A204.1 (cell line): ENCODE data around the gene GOLPH3.
"Not testable (repeated sequence)": the region's sequence is repeated elsewhere in the genome, so short reads cannot be mapped to it uniquely, and the experiment has no call there.

Source experiments
- FAIRE-seq: peaks from 2 replicates; lab custom pipeline; 2012; peaks lifted over from hg19 to GRCh38; lab: Jason Lieb, UNC

The GOLPH3 gene

DNA sequence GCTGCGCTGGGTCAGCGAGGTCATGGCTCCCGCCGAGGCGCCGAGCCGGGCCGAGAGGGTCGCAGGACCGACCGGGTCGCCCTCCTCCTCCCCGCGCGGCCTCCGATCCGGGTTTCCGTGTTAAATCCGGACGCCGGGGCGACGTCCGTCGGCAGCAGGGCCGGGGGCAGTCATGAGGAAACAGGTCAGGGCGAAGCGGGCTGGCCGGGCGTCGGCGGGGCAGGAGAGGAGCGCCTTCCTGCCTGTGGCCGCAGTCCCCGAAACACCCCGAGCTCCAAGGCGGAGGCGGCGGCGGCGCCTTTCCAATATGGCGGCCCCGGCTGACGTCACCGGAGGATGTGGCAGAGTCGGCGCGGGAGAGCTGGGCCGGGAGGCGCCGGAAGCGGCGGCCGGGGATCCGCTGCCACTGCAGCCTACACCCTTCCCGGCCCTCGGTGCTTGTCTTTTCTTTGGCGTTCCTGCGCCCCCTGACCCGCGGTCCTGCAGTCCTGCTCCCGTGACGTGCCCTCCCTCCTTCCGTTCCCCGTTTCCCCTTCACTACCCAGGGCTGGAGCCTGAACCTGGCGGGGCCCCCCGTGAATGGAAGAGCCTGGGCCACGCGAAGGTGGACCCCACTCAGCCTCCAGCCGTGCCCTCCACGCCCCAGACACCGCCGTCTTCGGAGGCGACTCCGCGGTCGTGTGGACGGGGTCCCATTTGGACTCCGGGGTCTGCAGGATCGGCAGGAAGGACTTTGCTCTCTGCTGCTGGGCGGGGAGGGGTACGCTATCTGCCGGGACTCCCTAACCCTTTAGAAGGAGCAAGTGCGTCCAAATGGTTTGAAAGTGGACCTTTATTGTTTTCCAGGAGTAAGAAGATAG lies at the start of gene GOLPH3:
GOLPH3 (minus strand) TSS at position 309 of the 860 bp plus-strand sequence; CDS start at position 24, 285 bp downstream.
- FAIRE-seq: no peak

DNA sequence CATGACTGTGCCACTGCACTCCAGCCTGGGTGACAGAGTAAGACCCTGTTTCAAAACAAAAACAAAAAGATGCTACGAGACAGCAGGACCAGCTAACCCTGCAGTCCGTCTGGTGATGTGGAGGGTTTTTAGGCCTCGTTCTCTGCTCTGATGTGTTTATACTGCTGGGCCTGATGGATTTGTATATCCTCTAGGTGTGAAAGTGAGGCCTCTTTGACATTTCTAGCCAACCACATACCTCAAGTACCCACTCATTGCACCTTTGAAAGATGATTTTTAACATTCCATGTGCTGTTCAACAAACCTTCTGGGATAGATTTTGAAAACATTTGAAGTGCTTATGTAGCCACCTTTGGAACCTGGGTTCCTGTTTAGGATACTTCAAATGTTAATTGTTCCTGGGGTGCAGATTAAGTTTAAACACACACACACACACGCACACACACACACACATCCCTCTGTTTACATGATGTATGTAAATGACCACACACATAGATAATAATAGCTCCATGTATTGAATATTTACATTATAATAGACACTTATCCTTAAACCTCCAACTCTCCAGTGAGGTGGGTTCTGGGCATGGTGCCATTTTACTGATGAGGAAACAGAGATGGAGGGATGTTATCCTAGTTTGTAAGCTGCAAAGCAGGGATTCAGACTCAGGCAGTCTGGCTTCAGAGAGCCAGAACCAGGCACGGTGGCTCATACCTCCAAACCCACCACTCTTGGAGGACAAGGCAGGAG lies 48.8 kb upstream of the GOLPH3 start:
- no peak for FAIRE-seq

DNA sequence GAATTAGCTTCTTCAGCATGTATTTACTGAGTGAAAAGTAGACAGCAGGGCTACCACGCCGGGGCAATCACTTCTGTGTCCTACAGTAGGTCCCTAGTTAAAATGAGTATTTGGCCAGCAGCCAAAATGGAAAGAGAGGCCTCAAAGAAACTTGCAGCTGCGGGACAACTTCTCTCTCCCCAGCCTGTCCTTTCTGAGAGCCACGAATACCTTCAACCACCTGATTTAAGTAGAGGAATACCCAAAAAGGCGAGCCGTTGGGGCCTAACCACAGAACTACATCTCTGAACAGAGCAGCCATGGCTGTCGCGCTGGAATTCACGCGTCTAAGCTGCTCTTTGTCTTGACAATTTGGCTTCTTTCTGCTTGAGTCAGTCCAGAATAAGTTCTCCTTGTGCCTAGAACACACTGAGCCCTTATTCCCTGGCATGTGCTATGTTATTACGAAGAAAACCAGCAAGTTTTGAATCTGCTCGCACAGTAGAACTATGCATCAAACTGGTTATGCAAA lies 43.8 kb upstream of the GOLPH3 start:
- FAIRE-seq: no peak

DNA sequence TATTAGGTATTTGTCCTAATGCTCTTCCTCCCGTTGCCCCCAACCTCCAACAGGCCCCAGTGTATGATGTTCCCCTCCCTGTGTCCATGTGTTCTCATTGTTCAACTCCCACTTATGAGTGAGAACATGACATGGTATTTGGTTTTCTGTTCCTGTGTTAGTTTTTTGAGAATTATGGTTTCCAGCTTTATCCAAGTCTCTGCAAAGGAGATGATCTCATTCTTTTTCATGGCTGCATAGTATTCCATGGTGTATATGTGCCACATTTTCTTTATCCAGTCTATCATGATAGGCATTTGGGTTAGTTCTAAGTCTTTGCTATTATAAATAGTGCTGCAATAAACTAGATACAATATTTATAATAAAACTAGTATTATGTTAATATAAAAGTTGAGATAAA lies 40.2 kb upstream of the GOLPH3 start:
- not testable (repeated sequence) for FAIRE-seq

DNA sequence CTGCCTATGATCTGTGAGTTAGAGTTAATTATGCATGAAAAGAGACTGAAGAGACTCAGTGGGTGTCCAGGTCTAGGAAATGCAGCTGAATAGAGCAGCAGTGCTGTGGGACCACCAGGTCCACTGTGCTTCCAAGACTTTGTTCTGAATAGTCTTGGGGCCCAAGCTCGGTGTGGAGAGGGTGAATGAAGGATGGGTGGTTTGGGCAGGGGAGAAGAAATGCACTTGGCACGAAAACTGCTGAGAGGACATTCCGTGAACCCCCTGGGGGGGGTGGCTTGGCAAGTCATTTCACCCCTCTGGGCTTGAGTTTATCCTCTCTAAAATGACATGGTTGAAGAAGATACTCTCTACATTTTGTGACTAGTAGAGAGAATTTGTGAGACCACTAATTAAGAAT lies 36.0 kb upstream of the GOLPH3 start:
- FAIRE-seq: no peak

DNA sequence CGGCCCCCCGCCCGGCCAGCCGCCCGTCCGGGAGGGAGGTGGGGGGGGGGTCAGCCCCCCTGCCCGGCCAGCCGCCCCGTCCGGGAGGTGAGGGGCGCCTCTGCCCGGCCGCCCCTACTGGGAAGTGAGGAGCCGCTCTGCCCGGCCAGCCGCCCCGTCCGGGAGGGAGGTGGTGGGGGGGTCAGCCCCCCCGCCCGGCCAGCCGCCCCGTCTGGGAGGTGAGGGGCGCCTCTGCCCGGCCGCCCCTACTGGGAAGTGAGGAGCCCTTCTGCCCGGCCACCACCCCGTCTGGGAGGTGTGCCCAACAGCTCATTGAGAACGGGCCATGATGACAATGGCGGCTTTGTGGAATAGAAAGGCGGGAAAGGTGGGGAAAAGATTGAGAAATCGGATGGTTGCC lies 34.7 kb upstream of the GOLPH3 start:
- not testable (repeated sequence) for FAIRE-seq

DNA sequence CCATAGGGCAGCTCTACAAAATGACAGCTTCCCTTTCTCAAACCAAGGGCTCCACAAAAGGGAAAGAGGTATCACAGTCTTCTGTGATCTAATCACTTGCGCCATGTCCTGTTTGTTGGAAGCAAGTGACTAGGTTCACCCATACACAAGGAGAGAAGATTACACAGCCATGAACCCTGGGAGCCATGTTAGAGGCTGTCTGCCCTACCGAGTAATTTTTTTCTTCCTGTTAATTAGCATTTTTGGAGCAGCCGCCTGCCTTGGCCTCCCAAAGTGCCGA lies 33.2 kb upstream of the GOLPH3 start:
- FAIRE-seq: no peak

DNA sequence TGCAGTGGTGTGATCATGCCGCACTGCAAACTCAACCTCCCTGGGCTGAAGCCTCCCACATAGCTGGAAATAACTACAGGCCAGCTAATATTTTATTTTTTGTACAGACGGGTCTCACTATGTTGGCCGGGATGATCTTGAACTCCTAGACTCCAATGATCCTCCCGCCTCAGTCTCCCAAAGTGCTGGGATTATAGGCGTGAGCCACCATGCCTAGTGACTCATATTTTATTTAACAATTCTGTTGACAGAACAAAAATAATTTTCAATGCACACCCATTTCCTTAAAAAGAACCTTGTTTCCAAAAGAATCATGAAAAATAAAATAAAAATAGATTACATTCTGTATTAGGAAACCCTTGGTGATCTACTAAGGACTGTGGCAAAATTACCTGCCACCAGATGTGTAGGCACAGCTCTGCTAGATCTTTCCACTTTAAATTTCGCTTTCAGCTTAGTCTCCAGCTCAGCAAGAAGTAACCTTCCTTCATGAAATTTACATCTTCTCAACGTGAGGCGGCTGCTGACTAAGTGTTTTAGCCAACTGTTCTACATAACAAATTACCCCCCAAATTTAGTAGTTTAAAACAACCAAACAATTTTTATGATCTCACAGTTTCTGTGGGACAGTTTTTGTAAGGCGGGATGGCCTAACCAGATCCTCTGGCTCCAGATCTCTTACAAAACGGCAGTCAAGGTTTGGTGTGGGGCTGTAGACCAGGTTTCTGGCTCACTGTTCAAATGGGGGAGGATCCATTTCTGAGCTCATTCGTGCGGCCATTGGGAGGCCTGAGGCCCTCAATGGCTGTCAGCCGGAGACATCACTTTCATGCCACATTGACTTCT lies 32.6 kb upstream of the GOLPH3 start:
- FAIRE-seq: no peak

DNA sequence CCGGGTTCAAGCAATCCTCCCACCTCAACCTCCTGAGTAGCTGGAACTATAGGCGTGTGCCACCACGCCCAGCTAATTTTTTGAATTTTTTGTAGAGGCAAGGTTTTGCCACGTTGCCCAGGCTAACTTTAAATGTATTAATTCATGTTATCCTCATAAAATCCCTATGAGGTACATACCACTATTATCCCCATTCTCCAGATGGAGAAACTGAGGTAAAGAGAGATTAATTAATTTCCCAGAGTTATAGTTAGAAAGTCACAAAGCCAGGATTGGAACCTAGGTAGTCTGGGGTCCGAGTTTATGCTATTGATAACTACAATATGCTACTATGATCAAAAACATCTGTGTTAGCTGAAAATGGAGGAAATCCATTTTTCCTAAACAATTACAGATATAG lies 31.9 kb upstream of the GOLPH3 start:
- no peak for FAIRE-seq

DNA sequence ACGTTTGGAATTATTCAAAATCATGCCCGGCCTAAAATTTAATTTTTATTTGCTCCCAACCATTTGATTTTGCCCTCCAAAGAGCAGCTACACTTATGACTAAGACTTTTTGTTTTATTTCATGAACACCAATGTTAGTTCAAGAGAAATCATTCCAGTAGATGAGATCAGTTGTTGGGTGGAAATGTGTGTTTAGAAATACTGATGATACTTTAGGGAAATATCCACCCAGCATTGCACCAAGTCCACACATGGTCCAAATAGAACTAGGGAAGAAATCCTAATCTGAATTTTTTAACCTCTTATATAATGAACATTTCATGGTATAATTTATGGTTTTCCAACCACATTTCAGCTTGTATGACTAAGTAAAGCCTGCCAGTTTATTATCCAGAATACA lies 28.3 kb upstream of the GOLPH3 start:
- FAIRE-seq: no peak

DNA sequence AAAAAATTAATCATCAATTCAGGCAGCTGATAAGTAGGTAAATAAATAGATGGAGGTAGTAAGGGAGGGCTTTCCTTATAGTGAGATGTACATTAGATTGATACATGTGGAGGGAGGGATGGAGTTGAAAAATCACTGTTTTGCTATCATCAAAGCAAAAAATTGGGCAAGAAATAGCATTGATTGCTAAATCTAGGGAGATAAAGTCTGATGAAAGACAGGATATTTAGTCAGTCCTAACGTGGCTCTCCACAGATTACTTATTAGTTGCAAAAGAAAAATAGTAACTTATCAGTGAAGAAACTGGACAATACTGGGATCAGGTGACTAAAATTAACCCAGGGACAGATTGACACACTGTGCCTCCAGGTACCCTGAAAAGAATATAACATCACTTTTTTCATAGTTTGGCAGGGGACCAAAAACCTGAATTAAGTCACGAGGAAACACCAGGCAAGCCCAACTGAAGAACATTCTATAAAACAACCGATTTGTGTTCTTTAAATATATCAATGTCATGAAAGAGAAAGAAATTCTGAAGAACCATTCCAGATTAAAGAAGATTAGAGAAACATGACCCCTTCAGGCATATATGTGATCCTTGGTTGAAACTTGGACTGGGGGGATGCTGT lies 27.1 kb upstream of the GOLPH3 start:
- FAIRE-seq: no peak

DNA sequence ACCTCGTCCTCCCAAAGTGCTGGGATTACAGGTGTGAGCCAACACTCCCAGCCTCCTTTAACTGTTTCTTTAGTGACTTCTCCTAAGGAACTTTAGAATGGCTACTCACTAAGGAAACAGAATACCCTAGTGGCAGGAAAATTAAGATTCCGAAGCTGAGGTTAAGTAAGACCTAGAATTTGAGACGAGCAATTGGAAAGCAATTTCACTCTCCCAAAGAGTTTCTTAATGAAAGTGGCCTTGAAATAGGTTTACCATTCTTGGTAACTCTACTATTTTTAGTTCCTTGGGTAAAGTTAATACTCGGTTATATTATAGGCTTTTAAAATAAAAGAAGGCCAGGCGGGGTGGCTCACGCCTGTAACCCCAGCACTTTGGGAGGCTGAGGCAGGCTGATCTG lies 22.9 kb upstream of the GOLPH3 start:
- no peak for FAIRE-seq

DNA sequence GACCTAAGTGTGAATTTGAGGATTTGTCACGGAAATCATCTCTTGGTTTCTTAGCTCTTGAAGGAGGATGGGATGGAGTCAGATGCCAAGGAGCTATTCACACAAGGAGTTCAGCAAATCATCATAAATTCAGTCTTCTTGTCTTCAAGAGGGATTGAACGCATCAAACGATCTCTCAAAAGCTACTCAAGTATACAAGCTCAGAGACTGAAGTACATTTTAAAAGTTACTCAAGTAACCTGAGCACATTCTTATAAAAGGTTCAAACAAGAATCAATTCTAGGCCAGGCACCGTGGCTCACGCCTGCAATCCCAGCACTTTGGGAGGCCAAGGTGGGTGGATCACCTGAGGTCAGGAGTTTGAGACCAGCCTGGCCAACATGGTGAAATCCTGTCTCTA lies 21.1 kb upstream of the GOLPH3 start:
- no peak for FAIRE-seq

DNA sequence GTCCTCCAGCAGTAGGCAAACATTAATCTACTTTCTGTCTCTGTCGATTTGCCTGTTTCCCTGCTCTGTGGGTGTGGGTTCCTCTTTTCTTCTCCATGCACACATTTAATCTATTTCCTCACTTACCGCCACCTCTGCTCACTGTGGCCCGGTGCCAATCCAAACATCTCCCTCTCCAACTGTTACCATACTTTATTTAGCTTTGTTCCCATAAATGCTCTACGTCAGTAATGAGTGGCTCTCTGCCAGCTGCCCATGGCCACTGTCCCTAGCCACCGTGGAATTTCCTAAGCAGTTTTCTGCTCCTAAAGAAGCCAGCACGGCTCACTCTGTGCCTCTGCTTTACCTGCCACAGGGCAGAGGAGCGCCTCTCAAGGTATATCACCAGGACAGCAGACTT lies 19.5 kb upstream of the GOLPH3 start:
- FAIRE-seq: no peak

DNA sequence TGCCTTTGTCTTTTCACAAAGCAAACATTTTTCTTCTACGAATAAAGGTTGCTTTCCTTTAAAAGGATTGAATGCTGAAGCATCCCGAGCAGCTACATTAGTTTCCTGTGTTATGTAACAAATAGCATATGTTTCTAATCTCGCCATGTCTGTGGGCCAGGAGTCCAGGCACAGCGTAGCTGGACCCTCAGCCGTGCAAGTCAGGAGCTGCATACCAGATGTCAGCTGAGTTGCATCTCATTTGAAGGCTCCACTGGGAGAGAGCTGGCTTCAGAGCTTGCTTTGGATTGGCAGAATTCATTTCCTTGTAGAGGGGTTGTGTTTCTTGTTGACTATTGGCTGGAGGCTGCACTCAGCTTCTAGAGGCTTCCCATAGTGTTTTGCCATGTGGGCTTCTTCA lies 16.0 kb upstream of the GOLPH3 start:
- FAIRE-seq: no peak

DNA sequence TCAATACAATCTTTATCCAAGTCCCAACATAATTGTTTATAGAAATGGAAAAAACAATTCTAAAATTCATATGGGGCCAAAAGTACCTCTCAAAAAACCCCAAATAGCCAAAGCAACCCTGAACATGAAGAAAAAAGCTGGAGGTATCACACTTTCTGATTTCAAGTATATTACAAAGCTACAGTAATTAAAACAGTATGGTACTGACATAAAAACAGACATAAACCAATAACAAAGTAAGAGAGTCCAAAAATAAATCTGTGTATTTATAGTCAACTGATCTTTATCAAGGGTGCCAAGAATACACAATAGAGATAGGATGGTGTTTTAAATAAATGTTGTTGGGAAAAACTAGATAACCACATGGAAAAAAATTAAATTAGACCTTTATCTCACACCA lies 13.6 kb upstream of the GOLPH3 start:
- FAIRE-seq: no peak

DNA sequence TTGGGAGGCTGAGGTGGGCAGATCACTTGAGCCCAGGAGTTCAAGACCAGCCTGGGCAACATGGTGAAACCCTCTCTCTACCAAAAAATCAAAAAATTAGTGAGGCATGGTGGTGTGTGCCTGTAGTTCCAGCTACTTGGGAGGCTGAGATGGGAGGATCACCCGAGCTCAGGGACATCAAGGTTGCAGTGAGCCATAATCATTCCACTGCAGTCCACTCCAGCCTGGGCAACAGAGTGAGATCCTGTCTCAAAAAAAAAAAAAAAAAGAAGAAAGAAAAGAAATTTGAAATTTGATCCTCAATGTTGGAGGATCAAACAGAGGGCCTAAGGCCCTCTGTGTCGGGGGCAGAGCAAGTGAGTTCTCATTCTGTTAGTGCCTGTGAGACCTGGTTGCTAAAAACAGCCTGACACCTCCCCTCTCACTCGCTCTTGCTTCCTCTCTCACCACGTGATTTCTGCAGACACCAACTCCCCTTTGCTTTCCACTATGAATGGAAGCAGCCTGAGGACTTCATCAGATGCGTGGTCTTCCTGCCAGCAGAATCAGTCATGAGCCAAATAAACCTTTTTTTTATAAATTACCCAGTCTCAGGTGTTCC lies 8.4 kb upstream of the GOLPH3 start:
- FAIRE-seq: no peak

DNA sequence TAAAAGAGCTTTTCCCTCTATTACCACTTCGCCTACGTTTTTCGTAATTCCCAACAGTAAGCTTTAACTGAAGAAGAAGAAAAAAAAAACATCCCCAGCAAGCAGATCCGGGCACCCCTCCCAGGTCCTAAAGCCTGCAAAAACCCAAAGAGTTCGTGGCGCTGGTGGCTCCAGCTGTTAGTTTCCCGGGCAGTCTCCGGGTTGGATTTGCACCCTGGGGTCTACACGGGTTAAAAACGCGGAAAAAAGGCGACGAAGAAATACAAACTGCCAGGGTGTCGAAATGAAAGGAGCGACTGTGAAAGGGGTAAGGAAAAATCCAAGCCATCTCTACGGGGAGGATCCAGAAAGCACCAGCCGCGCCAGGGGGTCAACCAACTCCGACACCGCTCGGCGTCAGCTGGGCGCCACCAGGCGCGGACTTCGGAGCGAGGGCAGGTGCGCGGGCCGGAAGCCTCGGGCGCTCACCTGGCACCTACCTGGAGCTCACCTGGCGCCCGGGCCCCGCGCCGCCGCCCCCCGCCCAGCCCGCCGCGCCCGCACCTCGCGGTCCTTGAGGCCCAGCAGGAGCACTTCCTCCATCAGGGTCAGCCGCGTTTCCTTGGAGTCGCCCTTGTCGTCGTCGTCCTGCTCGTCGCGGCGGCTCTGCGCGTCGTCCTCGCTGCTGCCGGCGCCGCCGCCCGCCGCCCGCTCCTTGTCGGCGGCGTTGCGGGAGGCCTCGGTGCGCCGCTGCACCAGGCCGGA lies 680 bp downstream of the GOLPH3 start:
- FAIRE-seq: no peak

DNA sequence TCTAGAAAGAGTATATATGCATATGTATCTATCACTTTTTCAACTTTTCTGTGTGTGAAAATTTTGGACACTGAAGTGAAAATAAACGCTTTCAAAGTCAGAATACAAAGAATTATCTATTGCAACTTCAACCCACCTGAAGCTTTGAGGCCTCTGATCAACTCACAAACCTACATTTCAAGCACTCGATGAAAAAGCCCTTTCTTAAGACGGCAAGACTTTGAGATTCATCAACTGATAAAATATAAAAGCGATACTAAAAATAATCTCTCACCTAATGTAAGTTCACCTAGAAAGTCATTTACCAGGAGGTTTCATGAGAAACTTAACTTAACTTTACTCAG lies 1.2 kb downstream of the GOLPH3 start:
- no peak for FAIRE-seq

DNA sequence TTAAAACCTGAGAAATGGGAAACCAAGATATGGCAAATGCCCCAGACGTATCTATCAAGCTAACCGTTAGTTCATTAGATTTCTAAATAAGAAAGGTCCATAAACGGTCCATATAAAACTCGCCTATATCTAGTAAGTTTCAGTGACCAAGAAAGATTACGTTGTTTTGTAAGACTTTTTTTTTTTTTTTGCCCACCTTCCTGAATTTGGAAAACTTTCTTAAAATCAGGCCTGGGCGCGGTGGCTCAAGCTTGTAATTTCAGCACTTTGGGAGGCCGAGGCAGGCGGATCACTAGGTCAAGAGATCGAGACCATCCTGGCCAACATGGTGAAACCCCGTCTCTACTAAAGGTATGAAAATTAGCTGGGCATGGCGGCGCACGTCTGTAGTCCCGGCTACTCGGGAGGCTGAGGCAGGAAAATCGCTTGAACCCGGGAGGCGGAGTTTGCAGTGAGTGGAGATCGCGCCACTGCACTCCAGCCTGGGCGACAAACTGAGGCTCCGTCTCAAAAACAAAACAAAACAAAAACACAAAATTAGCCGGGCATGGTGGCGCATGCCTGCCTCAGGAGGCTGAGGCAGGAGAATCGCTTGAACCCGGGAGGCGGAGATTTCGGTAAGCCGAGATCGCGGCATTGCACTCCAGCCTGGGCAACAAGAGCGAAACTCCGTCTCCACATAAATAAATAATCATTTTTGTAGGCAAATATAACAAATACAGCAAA lies 1.8 kb downstream of the GOLPH3 start:
- FAIRE-seq: not testable (repeated sequence)
